Trophoblast cell (in vitro differentiated cells and primary cell): ENCODE results near the gene ALDH1B1.
A peak's percentile ranks its signal among the peaks of the same experiment; 100 is the strongest.

Experiments used
- DNase-seq, 2 donors: peaks; one replicate each; pipeline ENCODE4 v3.0.0-alpha.2; 2016
- H2AFZ ChIP-seq: 2 replicates; pipeline ENCODE4 v1.6.1; 2013; ENCODE audit warnings: low read length, moderate library complexity, mild to moderate bottlenecking; ENCODE audit not compliant: insufficient read depth, poor library complexity
- H2AK5ac ChIP-seq: 2 replicates; pipeline ENCODE4 v1.6.1; 2013; ENCODE audit warnings: mild to moderate bottlenecking, low read length
- H2BK120ac ChIP-seq: 2 replicates; pipeline ENCODE4 v1.6.1; 2013; ENCODE audit warnings: low read length, mild to moderate bottlenecking, moderate library complexity; ENCODE audit not compliant: insufficient read depth, poor library complexity
- H2BK12ac ChIP-seq: 2 replicates; pipeline ENCODE4 v1.6.1; 2013; ENCODE audit warnings: mild to moderate bottlenecking, low read length, moderate library complexity
- H2BK5ac ChIP-seq: 2 replicates; pipeline ENCODE4 v1.6.1; 2013; ENCODE audit warnings: low read length, low read depth, moderate library complexity, mild to moderate bottlenecking; ENCODE audit not compliant: poor library complexity
- H3K14ac ChIP-seq: 2 replicates; pipeline ENCODE4 v1.6.1; 2013; ENCODE audit warnings: mild to moderate bottlenecking, low read length
- H3K18ac ChIP-seq: 2 replicates; pipeline ENCODE4 v1.6.1; 2013; ENCODE audit warnings: mild to moderate bottlenecking, low read length
- H3K23ac ChIP-seq: 2 replicates; pipeline ENCODE4 v1.6.1; 2013; ENCODE audit warnings: low read length
- H3K27ac ChIP-seq: 2 replicates; pipeline ENCODE4 v1.5.1; 2013; ENCODE audit warnings: low read depth, mild to moderate bottlenecking, inconsistent platforms, low read length, moderate library complexity
- H3K27me3 ChIP-seq: 2 replicates; pipeline ENCODE4 v1.6.1; 2013; ENCODE audit warnings: inconsistent platforms, mild to moderate bottlenecking, low read length, moderate library complexity; ENCODE audit not compliant: insufficient read depth
- H3K36me3 ChIP-seq, 2 experiments: 1 replicate in 1 of 2; 2 replicates in 1 of 2; pipeline ENCODE4 v1.6.1; 2013; ENCODE audit warnings: low read length in 2 of 2, mild to moderate bottlenecking in 2 of 2, moderate library complexity in 1 of 2; ENCODE audit not compliant: insufficient read depth in 2 of 2, control insufficient read depth in 1 of 2
- H3K4ac ChIP-seq: 2 replicates; pipeline ENCODE4 v1.6.1; 2013; ENCODE audit warnings: low read depth, mild to moderate bottlenecking, low read length, moderate library complexity
- H3K4me1 ChIP-seq, 2 experiments: 1 replicate in 1 of 2; 2 replicates in 1 of 2; pipeline ENCODE4 v1.6.1; 2013; ENCODE audit warnings: low read length in 2 of 2, mild to moderate bottlenecking in 2 of 2, moderate library complexity in 1 of 2; ENCODE audit not compliant: insufficient read depth in 2 of 2, control insufficient read depth in 1 of 2
- H3K4me2 ChIP-seq: 2 replicates; pipeline ENCODE4 v1.6.1; 2013; ENCODE audit warnings: inconsistent platforms, mild to moderate bottlenecking, low read length, moderate library complexity
- H3K4me3 ChIP-seq: 2 replicates; pipeline ENCODE4 v1.5.1; 2013; ENCODE audit warnings: mild to moderate bottlenecking, low read depth, low read length, inconsistent platforms
- H3K79me1 ChIP-seq: one replicate; pipeline ENCODE4 v1.6.1; 2013; ENCODE audit warnings: low read length
- H3K79me2 ChIP-seq: 2 replicates; pipeline ENCODE4 v1.6.1; 2013; ENCODE audit warnings: low read length, mild to moderate bottlenecking; ENCODE audit not compliant: control insufficient read depth, insufficient read depth, poor library complexity
- H3K9ac ChIP-seq: 2 replicates; pipeline ENCODE4 v1.6.1; 2013; ENCODE audit warnings: mild to moderate bottlenecking, low read length
- H3K9me3 ChIP-seq: 2 replicates; pipeline ENCODE4 v1.6.1; 2013; ENCODE audit warnings: low read depth, mild to moderate bottlenecking, control low read depth, inconsistent platforms, low read length; ENCODE audit not compliant: insufficient read depth
- H4K12ac ChIP-seq: 2 replicates; pipeline ENCODE4 v1.6.1; 2013; ENCODE audit warnings: low read depth, mild to moderate bottlenecking, low read length, moderate library complexity
- H4K8ac ChIP-seq: 2 replicates; pipeline ENCODE4 v1.6.1; 2013; ENCODE audit warnings: low read depth, mild to moderate bottlenecking, low read length, moderate library complexity
- H4K91ac ChIP-seq: one replicate; pipeline ENCODE4 v1.6.1; 2013; ENCODE audit warnings: low read depth, mild to moderate bottlenecking, low read length, moderate library complexity
- WGBS: extraction: QIAGEN DNeasy Blood & Tissue Kit; methylation state at CpG from one replicate; pipeline ENCODE4 v1.1.7; 2013; ENCODE audit warnings: missing lambda C conversion rate; ENCODE audit not compliant: insufficient read length, insufficient coverage; ENCODE audit errors: extremely low coverage; 5-methylcytosine and 5-hydroxymethylcytosine counted together

Gene ALDH1B1

GRCh38 chr9:38418366-38418765, 25.9 kb downstream of the ALDH1B1 start:
- WGBS = no CpG with 5 or more reads among the region's 1 CpG
- Histone ChIP-seq H2AK5ac (no peak overlapping the region), H4K8ac (no peak overlapping the region), H3K36me3 (no peaks in the 10 kb centered on the region), H4K91ac (no peak overlapping the region), H2BK12ac (no peak overlapping the region), H3K27ac (no peak overlapping the region), H3K9ac (no peak overlapping the region), H3K9me3 (no peaks in the 10 kb centered on the region), H3K27me3 (no peaks in the 10 kb centered on the region), H3K4me1 (peaks cover 8 to 17% of the 10 kb centered on the region in 2 experiments), H2BK120ac (no peak overlapping the region), H3K79me2 (no peaks in the 10 kb centered on the region), H3K4me2 (no peak overlapping the region), H2AFZ (no peak overlapping the region), H3K4ac (no peak overlapping the region), H3K79me1 (peaks cover 4% of the 10 kb centered on the region), H3K18ac (no peak overlapping the region), H3K4me3 (no peak overlapping the region), H4K12ac (no peak overlapping the region), H2BK5ac (no peak overlapping the region), H3K14ac (no peak overlapping the region), H3K23ac (no peak overlapping the region)
- no peak for DNase-seq

GRCh38 chr9:38419181-38419580, 26.7 kb downstream of the ALDH1B1 start:
- Histone ChIP-seq H2BK5ac (no peak overlapping the region), H3K4ac (no peak overlapping the region), H2BK12ac (no peak overlapping the region), H2BK120ac (no peak overlapping the region), H3K4me2 (no peak overlapping the region), H2AFZ (no peak overlapping the region), H4K91ac (no peak overlapping the region), H3K27ac (no peak overlapping the region), H3K14ac (no peak overlapping the region), H4K8ac (no peak overlapping the region), H3K79me2 (peaks cover 2% of the 10 kb centered on the region), H3K9me3 (no peaks in the 10 kb centered on the region), H3K27me3 (peaks cover 5% of the 10 kb centered on the region), H3K23ac (no peak overlapping the region), H2AK5ac (no peak overlapping the region), H3K18ac (no peak overlapping the region), H3K4me3 (no peak overlapping the region), H3K4me1 (peaks cover 8 to 25% of the 10 kb centered on the region in 2 experiments), H4K12ac (no peak overlapping the region), H3K9ac (no peak overlapping the region), H3K36me3 (no peaks in the 10 kb centered on the region), H3K79me1 (peaks cover 5% of the 10 kb centered on the region)
- no CpG with 5 or more reads among the region's 5 CpGs for WGBS
- DNase-seq = no peak

- Histone ChIP-seq H3K14ac (no peak overlapping the region), H2AK5ac (no peak overlapping the region), H3K4me1 (peaks cover 8 to 28% of the 10 kb centered on the region in 2 experiments), H4K91ac (no peak overlapping the region), H3K9ac (no peak overlapping the region), H2AFZ (no peak overlapping the region), H3K79me2 (peaks cover 2% of the 10 kb centered on the region), H3K4me3 (no peak overlapping the region), H2BK12ac (no peak overlapping the region), H3K4me2 (peak overlapping the region; percentile 30), H4K12ac (no peak overlapping the region), H3K4ac (no peak overlapping the region), H3K18ac (no peak overlapping the region), H4K8ac (no peak overlapping the region), H3K9me3 (peaks cover 3% of the 10 kb centered on the region), H2BK5ac (peak overlapping the region; percentile 36), H3K27me3 (peaks cover 5% of the 10 kb centered on the region), H2BK120ac (no peak overlapping the region), H3K36me3 (no peaks in the 10 kb centered on the region), H3K23ac (no peak overlapping the region), H3K79me1 (peaks cover 6% of the 10 kb centered on the region), H3K27ac (peak overlapping the region; percentile 57)
- DNase-seq = peak in 1 of 2 donors; percentile 13
- WGBS = no CpG with 5 or more reads among the region's 9 CpGs
Measured at GRCh38 chr9:38421498-38422211, 29.2 kb downstream of the ALDH1B1 start.

- no CpG with 5 or more reads among the region's 7 CpGs for WGBS
- Histone ChIP-seq H3K14ac (peak overlapping the region; percentile 57), H3K18ac (no peak overlapping the region), H3K23ac (no peak overlapping the region), H3K79me2 (peaks cover 2% of the 10 kb centered on the region), H3K36me3 (no peaks in the 10 kb centered on the region), H3K4me3 (no peak overlapping the region), H2BK5ac (peak overlapping the region; percentile 18), H2AFZ (no peak overlapping the region), H4K12ac (no peak overlapping the region), H3K79me1 (peaks cover 6% of the 10 kb centered on the region), H3K27ac (peak overlapping the region; percentile 4), H3K9me3 (peaks cover 3% of the 10 kb centered on the region), H2BK12ac (peak overlapping the region; percentile 87), H4K8ac (peak overlapping the region; percentile 49), H2BK120ac (peak overlapping the region; percentile 57), H3K4ac (peak overlapping the region; percentile 17), H2AK5ac (peak overlapping the region; percentile 40), H3K9ac (no peak overlapping the region), H4K91ac (peak overlapping the region; percentile 52), H3K27me3 (peaks cover 5% of the 10 kb centered on the region), H3K4me1 (peaks cover 8 to 28% of the 10 kb centered on the region in 2 experiments), H3K4me2 (no peak overlapping the region)
- DNase-seq = no peak
Measured at GRCh38 chr9:38422555-38423260, 30.2 kb downstream of the ALDH1B1 start.
